ENCODE measurements around the gene EIF4E.
"Not testable (repeated sequence)": the region's sequence is repeated elsewhere in the genome, so short reads cannot be mapped to it uniquely, and the experiment has no call there.

The EIF4E gene

DNA sequence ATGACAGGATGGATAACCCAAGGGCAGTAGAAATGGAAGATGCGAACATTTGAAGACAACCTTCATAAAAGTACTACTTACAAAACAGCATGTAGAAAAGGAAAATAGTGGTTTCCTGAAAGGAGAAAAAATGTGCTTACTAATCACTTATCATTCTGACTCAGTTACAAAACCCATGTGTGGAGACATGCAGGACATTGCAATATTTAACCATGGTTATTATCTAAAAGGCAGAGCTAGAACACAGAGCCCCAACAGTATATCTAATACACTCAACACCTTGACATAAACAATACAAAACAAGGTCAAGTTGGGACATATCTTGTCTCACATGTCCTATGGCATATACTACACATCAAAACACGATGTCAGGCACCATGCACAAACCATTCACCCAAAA, 55.9 kb downstream of the EIF4E start:
- ATAC-seq = no peak

DNA sequence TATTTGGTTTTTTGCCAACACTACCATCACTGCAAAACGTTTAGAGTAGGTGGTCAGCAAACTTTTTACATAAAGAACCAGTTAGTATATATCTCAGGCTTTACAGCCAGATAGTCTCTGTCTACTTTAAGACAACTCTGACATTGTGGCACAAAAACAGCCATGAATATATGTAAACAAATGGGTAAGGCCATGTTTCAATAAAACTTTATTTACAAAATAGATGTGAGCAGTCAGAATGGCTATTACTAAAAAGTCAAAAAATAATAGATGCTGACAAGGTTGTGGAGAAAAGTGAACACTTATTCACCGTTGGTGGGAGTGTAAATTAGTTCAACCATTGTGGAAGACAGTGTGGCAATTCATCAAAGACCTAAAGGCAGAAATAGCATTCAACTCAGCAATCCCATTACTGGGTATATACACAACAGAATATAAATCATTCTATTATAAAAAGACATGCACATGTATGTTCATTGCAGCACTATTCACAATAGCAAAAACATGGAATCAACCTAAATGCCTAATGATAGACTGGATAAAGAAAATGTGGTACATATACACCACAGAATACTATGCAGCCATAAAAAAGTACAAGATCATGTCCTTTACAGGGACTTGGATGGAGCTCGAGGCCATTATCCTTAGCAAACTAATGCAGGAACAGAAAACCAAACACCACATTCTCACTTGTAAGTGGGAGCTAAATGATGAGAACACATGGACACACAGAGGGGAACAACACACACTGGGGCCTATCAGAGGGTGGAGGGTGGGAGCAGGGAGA, 56.6 kb downstream of the EIF4E start:
- not testable (repeated sequence) for ATAC-seq

DNA sequence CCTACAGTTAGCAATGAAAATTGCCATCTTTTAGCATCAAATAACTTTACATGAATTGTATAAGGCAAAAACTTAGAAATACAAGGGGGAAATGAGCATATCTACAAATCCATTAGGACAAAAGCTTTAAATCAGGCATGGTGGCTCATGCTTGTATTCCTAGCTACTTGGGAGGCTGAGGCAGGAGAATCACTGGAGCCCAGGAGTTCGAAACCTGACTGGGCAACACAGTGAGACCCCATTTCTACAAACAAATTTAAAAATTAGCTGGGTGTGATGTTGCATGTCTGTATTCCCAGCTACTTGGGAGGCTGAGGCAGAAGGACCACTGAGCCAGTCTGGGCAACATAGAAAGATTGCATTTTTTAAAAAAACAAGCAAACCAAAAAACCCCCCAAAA, 61.3 kb downstream of the EIF4E start:
- ATAC-seq = no peak

DNA sequence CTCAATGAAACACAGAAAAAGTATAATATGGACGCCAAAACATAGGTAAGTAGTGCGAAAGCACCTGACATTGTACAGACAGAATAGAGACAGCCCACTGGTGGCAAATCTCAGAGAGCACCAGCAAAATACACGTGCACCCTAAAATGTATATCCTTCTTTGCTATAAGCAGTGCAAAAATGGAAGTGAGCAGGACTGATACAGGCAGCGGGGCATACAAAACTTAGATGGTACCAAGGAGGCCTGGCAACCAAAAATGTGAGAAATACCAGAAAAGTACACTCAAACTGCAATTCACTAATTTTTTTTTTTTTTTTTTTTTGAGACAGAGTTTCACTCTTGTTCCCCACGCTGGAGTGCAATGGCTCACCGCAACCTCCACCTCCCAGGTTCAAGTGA, 63.9 kb downstream of the EIF4E start:
- ATAC-seq = no peak

DNA sequence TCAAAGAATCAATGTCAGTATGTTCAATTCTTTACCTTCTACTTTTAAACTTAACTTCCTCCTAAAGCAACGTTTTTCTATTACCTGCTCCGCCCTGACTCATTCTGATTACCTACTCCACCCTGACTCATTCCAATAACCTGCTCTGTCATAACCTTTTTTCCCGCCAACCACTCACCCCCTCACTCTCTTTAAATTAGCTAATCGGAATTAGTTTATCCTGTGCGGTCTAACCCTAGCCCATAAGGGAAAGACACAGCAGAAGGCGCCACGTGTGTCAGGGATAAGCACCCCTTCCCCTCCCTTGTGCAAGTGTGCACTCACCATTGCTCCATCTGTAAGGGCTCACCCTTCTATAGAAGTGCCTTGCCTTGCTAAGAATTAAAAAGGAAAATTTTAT, 64.4 kb downstream of the EIF4E start:
- peak; percentile 79 to 83 for ATAC-seq

DNA sequence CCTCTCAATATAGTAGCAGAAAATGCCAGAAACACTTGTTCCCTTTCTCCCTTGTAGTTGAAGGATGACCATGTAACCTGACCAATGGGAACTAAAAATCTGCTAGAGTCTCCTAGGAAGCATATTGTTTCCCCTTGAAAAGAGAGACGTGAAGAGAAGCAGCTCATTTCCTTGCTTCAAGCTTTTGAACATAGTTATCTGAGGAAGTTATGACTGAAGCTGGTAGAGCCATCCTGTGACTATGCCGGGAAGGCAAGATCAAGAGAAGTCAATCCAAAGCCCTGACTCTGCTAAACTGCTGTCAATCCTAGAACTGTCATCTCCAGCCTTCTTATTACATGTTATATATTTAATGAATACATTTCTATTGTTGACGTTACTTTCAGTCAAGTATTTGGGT, 66.6 kb downstream of the EIF4E start:
- ATAC-seq = no peak

DNA sequence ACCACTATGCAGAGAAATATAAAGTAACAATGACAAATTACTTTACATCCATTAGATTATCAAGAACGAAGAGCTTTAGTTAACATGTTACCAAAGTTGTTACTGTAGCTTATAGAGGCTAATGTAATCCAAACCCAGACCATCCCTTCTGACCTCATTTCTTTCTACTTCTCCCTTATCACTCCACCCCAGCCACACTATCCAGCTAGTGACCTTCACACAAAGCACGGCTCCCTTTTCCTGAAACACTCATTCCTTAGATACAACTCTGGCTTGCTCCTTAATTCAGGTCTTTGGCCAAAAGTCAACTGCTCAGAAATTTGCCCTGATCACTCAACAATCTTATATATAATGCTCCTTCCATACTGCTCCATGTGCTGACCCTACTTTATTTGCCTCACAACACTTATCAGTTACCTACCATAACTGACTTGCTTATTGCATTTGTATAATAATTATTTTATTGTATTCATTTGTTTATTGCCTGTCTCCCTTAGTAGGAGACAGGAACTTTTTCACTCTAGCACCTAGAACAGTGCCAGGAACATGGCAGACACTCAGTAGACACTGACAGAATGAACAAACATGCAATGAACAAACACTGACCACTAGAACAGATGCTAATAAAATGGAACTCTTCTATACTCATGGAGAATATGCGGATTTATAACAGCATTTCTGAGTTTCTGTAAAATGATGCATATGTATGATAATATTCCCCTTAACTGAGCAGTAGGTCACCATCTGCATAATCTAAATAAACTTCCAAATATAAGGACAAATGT, 67.6 kb downstream of the EIF4E start:
- ATAC-seq = no peak

DNA sequence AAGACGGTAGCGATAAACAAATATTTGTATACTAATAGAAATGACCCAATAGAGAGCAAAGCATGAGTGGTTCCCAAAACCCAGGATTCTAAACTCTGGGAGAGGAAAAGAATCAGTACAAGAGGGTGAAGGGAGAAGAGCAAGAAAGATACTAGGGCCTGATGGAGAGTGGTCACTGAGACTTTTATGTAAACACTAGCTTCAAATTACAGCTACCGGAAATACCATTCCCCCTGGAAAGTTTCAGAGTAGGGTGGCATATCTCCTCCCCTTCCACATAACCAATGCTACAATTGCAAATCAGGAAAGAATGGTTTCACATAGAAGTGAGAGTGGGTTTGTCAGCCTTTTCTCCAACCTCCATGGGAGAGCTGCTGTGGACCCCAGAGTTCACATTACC, 77.1 kb downstream of the EIF4E start:
- no peak for ATAC-seq

DNA sequence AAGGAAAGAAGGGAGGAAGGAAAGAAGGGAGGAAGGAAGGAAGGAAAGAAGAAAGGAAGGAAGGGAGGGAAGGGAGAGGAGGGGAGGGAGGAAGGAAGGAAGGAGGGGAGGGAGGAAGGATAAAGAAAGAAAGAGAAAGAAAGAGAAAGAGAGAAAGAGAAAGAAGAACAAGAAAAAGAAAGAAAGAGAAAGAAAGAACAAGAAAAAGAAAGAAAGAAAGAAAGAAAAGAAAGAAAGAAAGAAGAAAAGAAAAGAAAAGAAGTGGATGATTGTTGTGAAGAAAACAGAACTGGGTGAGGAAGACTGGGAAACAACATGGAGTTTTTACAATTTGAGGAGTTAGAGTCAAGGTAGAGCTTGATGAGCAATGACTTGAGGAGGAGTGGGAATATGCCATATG, 78.0 kb downstream of the EIF4E start:
- ATAC-seq = no peak

DNA sequence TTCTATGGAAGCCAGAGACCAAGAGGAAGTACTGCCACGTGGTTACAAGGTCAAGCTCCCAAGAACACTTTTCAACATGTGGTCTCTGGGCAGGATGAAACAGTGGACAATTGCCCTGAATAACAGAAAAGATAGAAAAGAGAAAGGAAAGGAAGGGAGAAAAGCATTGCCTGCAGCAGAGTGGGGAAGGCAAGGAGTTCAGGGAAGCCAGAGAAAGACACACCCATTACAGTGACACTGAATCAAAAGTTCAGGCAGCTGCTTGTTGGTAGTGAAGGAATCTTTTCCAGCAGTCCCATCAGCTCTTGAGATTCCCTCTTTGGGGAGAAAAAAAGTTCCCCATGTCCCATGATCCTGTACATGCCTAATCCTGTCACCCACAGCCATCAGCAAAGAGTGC, 80.5 kb downstream of the EIF4E start:
- ATAC-seq = no peak

DNA sequence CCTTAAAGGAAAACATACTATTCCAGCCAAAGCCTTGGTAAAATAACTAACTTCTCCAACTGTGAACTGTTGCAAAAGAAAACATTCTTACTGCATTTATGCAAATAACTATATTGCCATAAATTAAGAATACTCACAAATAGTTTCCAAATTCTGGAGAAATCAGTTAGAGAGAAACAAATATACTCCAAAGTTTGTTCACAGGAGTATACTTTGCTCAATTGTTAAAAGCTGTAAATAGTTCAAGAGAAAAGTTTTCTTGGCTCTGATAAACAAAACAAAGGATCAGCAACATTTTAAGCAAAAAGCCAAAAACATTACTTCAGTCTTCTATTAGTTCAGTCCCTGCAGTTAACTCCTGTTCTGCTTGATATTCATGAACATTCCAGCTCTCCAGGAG, 83.0 kb downstream of the EIF4E start:
- ATAC-seq = no peak

DNA sequence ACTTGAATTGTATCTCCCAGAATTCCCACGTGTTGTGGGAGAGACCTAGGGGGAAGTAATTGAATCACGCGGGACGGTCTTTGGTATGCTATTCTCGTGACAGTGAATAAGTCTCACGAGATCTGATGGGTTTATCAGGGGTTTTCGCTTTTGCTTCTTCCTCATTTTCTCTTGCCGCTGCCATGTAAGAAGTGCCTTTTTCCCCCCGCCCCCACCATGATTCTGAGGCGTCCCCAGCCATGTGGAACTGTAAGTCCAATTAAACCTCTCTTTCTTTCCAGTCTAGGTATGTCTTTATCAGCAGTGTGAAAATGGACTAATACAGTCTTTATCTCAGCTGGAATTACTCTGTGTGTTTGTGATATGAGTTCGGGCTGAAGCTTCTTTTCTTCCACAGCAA, 86.0 kb downstream of the EIF4E start:
- not testable (repeated sequence) for ATAC-seq

DNA sequence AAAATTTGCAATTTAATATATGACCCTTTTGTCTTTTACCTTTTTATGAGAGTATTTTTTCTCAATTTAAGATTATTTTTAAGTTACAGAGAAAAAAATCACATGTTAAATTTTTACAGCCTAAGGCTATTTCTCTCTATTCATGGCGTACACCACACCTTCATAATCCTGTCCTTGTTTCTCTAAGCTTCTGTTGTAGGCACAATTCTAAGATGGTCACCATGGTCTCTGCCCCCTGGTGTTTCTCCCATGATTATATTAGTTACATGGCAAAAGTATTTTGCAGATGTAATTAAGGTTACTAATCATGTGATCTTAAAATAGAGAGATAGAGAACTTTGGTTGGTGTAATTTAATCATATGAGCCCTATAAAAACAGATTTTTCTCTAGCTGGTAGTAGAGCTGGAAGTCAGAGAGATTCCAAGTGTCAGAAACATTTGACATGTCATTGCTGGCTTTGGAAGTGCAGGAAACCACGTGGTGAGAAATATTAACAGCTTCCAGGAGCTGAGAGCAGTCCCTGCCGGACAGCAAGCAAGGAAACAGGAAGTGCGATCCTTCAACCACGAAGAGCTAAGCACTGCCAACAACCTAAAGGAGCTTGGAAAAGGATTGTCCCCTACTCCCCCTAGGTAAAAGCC, 89.8 kb downstream of the EIF4E start:
- ATAC-seq = no peak

DNA sequence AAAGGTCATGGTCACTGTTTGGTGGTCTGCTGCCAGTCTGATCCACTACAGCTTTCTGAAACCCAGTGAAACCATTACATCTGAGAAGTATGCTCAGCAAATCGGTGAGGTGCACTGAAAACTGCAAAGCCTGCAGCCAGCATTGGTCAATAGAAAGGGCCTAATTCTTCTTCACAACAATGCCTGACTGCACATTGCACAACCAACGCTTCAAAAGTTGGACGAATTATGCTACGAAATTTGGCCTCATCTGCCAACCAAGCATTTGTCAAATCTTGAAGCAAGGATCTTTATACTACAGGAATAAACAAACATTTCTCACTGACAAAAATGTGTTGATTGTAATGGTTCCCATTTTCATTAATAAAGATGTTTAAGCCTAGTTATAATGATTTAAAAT, 90.4 kb downstream of the EIF4E start:
- ATAC-seq = no peak

DNA sequence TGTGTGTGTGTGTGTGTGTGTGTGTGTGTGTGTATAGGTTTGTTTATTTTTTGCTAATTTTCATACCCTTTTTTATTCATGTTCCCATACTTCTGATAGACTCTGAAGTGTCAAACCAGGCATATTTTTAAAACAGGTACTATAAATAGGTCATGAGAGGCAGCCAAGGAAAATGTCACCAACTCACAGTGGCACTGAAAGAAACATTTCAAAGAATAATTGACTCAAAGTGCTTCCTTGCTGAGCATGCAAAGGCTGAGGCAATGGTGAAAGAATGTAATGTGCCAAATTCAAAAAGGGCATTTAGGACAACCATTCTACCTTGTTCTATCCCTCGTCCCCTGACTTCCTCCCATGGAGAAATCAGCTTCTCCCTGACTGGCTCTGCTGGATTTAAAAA, 95.5 kb downstream of the EIF4E start:
- no peak for ATAC-seq

DNA sequence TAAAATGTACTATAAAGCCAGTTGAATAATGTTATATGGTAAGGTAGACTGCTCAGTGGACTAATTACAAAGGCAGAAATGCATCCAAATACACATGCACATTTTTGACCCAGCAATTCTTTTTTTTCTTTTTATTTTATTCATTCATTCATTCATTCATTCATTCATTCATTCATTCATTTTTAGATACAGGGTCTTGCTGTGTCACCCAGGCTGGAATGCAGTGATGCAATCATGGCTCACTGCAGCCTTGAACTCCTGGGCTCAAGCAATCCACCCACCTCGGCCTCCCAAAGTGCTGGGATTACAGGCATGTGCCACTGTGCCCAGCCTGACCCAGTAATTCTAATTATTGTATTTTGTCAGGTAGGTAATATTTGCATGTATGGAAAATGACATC, 97.9 kb downstream of the EIF4E start:
- not testable (repeated sequence) for ATAC-seq
